Measurements from ENCODE around the gene OR1N1.
"Not testable (repeated sequence)": the region's sequence is repeated elsewhere in the genome, so short reads cannot be mapped to it uniquely, and the experiment has no call there.

OR1N1 gene

DNA sequence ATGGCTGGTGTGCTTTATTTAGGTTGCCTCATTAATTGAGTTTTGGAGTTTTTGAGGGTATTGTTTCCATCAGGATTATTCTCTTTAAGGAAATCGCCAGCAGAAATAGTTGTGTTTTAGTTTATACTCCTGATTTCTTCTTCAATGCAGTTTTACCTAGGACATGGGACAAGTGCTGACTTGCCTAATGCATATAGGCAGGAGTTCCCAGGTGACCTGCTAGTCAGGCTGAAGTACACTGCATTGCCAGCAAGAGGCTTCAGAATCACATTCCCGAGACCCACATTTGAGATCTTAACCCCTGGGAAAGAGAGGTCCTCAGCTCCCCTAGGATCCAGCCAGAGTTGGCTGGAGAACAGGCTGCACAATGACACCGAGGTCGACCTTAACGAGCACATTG lies 24.3 kb upstream of the OR1N1 start:
- H3K27ac ChIP-seq: no peak overlapping the region
- ChIA-PET CTCF (no interaction called here), POLR2A (ENCODE audit: low non-redundant PET) (no interaction called here)
- DNase-seq (ENCODE audit: low spot score): peak; percentile 64
- TF ChIP-seq, protein P1, sequence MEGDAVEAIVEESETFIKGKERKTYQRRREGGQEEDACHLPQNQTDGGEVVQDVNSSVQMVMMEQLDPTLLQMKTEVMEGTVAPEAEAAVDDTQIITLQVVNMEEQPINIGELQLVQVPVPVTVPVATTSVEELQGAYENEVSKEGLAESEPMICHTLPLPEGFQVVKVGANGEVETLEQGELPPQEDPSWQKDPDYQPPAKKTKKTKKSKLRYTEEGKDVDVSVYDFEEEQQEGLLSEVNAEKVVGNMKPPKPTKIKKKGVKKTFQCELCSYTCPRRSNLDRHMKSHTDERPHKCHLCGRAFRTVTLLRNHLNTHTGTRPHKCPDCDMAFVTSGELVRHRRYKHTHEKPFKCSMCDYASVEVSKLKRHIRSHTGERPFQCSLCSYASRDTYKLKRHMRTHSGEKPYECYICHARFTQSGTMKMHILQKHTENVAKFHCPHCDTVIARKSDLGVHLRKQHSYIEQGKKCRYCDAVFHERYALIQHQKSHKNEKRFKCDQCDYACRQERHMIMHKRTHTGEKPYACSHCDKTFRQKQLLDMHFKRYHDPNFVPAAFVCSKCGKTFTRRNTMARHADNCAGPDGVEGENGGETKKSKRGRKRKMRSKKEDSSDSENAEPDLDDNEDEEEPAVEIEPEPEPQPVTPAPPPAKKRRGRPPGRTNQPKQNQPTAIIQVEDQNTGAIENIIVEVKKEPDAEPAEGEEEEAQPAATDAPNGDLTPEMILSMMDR (conservative IDR thresholded peaks at IDR 0.05; ENCODE audit: low read depth): no peak

- ChIA-PET POLR2A (ENCODE audit: low non-redundant PET) (no interaction called here), CTCF (no interaction called here)
- DNase-seq (ENCODE audit: low spot score): no peak
- H3K27ac ChIP-seq: no peak overlapping the region
- TF ChIP-seq, protein P1 (conservative IDR thresholded peaks at IDR 0.05; ENCODE audit: low read depth): no peak
Observed at GRCh38 chr9:122546196-122546595, 19.1 kb upstream of the OR1N1 start.

GRCh38 chr9:122538757-122539156 lies 11.7 kb upstream of the OR1N1 start:
- TF ChIP-seq, protein P1 (conservative IDR thresholded peaks at IDR 0.05; ENCODE audit: low read depth): no peak
- no peak overlapping the region for H3K27ac ChIP-seq
- no peak for DNase-seq (ENCODE audit: low spot score)
- ChIA-PET CTCF (no interaction called here), POLR2A (ENCODE audit: low non-redundant PET) (no interaction called here)

- H3K27ac ChIP-seq; DNase-seq (ENCODE audit: low spot score); POLR2A ChIA-PET (ENCODE audit: low non-redundant PET); CTCF ChIA-PET: not testable (repeated sequence)
Observed at GRCh38 chr9:122537066-122537465, 10.0 kb upstream of the OR1N1 start.

DNA sequence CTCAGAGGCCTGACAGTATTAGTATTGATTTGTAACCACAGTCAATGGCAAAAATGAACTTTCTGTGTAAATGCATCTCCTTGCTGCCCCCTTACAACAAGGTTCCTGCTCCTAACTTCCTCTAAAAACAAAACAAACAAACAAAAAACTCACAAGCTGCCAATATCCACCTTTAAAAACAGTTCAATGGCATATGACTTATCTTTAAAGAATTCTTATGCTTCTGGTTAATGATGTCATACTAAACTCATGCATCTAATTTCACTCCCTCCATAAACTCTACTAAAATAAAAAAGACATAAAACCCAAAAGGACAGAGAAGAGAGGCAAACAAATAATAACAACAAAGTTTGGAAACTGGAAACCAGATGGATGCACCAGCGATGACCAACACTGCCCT lies 9.0 kb upstream of the OR1N1 start:
- CTCF ChIA-PET: no interaction called here
- TF ChIP-seq, protein P1 (conservative IDR thresholded peaks at IDR 0.05; ENCODE audit: low read depth): no peak
- H3K27ac ChIP-seq: no peak overlapping the region
- DNase-seq (ENCODE audit: low spot score): no peak
- POLR2A ChIA-PET (ENCODE audit: low non-redundant PET): no interaction called here

GRCh38 chr9:122531157-122531556 lies 4.1 kb upstream of the OR1N1 start:
- CTCF ChIA-PET; DNase-seq (ENCODE audit: low spot score); POLR2A ChIA-PET (ENCODE audit: low non-redundant PET): not testable (repeated sequence)

DNA sequence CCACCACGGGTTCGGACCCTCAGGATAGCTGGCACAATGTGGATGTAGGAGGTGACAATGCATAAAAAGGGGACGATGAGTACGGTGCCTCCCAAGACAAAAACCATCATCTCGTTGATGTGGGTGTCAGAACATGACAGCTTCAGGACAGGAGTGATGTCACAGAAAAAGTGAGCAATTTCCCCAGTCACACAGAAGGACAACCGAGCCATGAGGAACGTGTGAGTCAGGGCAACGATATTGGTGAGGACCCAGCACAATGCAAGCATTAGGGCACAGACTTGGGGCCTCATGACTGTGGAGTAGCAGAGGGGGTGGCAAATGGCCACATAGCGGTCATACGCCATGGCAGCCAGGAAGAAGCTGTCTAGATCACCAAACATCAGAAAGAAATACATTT lies 491 bp downstream of the OR1N1 start:
- TF ChIP-seq, protein P1 (conservative IDR thresholded peaks at IDR 0.05; ENCODE audit: low read depth): no peak
- ChIA-PET POLR2A (ENCODE audit: low non-redundant PET) (no interaction called here), CTCF (no interaction called here)
- DNase-seq (ENCODE audit: low spot score): no peak
- no peak overlapping the region for H3K27ac ChIP-seq

More at GRCh38 chr9:122531157-122531556, 4.1 kb upstream of the OR1N1 start:
- not testable (repeated sequence) for H3K27ac ChIP-seq

DNA sequence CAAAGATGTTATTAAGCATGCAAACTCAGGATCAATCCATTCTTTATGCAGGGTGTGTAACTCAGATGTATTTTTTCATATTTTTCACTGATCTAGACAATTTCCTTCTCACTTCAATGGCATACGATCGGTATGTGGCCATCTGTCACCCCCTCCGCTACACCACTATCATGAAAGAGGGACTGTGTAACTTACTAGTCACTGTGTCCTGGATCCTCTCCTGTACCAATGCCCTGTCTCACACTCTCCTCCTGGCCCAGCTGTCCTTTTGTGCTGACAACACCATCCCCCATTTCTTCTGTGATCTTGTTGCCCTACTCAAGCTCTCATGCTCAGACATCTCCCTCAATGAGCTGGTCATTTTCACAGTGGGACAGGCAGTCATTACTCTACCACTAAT lies 7.7 kb downstream of the OR1N1 start:
- TF ChIP-seq, protein P1 (conservative IDR thresholded peaks at IDR 0.05; ENCODE audit: low read depth): no peak
- ChIA-PET CTCF (interaction anchor here (0.6 kb wide), 1 partner anchor 1082 kb away, joined by 4 read pairs; no protein-coding TSS in a partner anchor), POLR2A (ENCODE audit: low non-redundant PET) (no interaction called here)
- no peak for DNase-seq (ENCODE audit: low spot score)
- no peak overlapping the region for H3K27ac ChIP-seq
